Activated naive CD8-positive, alpha-beta T cell (primary cell): ENCODE results near the gene GNB1.

ENCODE experiments used
- H3K27ac Mint-ChIP-seq: one replicate; pipeline ENCODE4 v1.8.0; 2021; ENCODE audit warnings: mixed read lengths
- H3K27me3 Mint-ChIP-seq: one replicate; pipeline ENCODE4 v1.8.0; 2021; ENCODE audit warnings: mixed read lengths
- H3K36me3 Mint-ChIP-seq: one replicate; pipeline ENCODE4 v1.8.0; 2021; ENCODE audit warnings: mixed read lengths
- H3K4me1 Mint-ChIP-seq: one replicate; pipeline ENCODE4 v1.8.0; 2021; ENCODE audit warnings: low read depth, mixed read lengths
- H3K4me3 Mint-ChIP-seq: one replicate; pipeline ENCODE4 v1.8.0; 2021; ENCODE audit warnings: mild to moderate bottlenecking, mixed read lengths
- H3K9me3 Mint-ChIP-seq: one replicate; pipeline ENCODE4 v1.8.0; 2021; ENCODE audit warnings: low read depth, mixed read lengths

The GNB1 gene

GRCh38 chr1:1926886-1927660, 36.2 kb upstream of the GNB1 start:
- H3K4me1 Mint-ChIP-seq, result no peaks in the 10 kb centered on the region
- no peaks in the 10 kb centered on the region for H3K36me3 Mint-ChIP-seq
- H3K4me3 Mint-ChIP-seq, result no peak overlapping the region
- no peaks in the 10 kb centered on the region for H3K27me3 Mint-ChIP-seq
- no peak overlapping the region for H3K27ac Mint-ChIP-seq
- H3K9me3 Mint-ChIP-seq, result no peaks in the 10 kb centered on the region

GRCh38 chr1:1926346-1926811, 35.5 kb upstream of the GNB1 start:
- Mint-ChIP-seq H3K4me3 (no peak overlapping the region), H3K36me3 (no peaks in the 10 kb centered on the region), H3K27me3 (no peaks in the 10 kb centered on the region), H3K27ac (no peak overlapping the region), H3K4me1 (no peaks in the 10 kb centered on the region), H3K9me3 (no peaks in the 10 kb centered on the region)

- H3K27me3 Mint-ChIP-seq, result no peaks in the 10 kb centered on the region
- H3K36me3 Mint-ChIP-seq, result no peaks in the 10 kb centered on the region
- H3K27ac Mint-ChIP-seq, result no peak overlapping the region
These were observed 34.8 kb upstream of the GNB1 start for GRCh38 chr1:1925437-1926345.

DNA sequence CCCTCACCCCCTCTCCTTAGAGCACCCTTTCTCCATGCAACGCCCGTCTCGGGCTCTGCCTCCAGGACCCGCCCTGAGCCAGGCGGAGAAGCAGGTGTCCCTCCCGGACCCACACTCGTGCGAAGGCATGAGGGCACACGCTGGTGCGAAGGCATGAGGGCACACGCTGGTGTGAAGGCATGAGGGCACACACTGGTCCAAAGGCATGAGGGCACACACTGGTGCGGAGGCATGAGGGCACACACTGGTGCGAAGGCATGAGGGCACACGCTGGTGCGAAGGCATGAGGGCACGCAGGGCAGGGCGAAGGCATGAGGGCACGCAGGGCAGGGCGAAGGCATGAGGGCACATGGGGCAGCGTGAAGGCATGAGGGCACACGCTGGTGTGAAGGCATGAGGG, 34.0 kb upstream of the GNB1 start:
- no peaks in the 10 kb centered on the region for H3K36me3 Mint-ChIP-seq
- H3K9me3 Mint-ChIP-seq, result no peaks in the 10 kb centered on the region
- no peaks in the 10 kb centered on the region for H3K27me3 Mint-ChIP-seq
- H3K27ac Mint-ChIP-seq, result no peak overlapping the region
- H3K4me1 Mint-ChIP-seq, result no peaks in the 10 kb centered on the region
- no peak overlapping the region for H3K4me3 Mint-ChIP-seq

More at GRCh38 chr1:1925437-1926345, 34.8 kb upstream of the GNB1 start:
- Mint-ChIP-seq H3K9me3 (no peaks in the 10 kb centered on the region), H3K4me3 (no peak overlapping the region), H3K4me1 (no peaks in the 10 kb centered on the region)

GRCh38 chr1:1924386-1924785, 33.5 kb upstream of the GNB1 start:
- Mint-ChIP-seq H3K4me1 (no peaks in the 10 kb centered on the region), H3K4me3 (no peak overlapping the region), H3K27ac (no peak overlapping the region), H3K9me3 (no peaks in the 10 kb centered on the region), H3K27me3 (no peaks in the 10 kb centered on the region), H3K36me3 (no peaks in the 10 kb centered on the region)

GRCh38 chr1:1922956-1923833, 32.3 kb upstream of the GNB1 start:
- no peaks in the 10 kb centered on the region for H3K4me1 Mint-ChIP-seq
- H3K4me3 Mint-ChIP-seq, result no peak overlapping the region
- H3K9me3 Mint-ChIP-seq, result no peaks in the 10 kb centered on the region
- no peaks in the 10 kb centered on the region for H3K27me3 Mint-ChIP-seq
- H3K36me3 Mint-ChIP-seq, result no peaks in the 10 kb centered on the region
- H3K27ac Mint-ChIP-seq, result no peak overlapping the region

DNA sequence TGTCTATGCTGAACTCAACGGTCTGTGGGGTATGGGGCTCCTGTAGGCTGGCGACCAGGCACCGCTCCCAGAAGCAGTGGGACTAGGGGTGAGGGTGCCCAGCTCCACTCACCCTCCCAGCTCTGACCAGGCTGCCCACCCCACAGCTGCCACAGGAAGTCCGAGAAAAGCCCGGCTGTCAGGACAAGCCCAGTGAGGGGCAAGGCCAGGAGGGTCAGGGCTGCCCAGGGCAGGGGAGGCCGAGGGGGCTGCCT, 31.7 kb upstream of the GNB1 start:
- H3K4me3 Mint-ChIP-seq, result no peak overlapping the region

DNA sequence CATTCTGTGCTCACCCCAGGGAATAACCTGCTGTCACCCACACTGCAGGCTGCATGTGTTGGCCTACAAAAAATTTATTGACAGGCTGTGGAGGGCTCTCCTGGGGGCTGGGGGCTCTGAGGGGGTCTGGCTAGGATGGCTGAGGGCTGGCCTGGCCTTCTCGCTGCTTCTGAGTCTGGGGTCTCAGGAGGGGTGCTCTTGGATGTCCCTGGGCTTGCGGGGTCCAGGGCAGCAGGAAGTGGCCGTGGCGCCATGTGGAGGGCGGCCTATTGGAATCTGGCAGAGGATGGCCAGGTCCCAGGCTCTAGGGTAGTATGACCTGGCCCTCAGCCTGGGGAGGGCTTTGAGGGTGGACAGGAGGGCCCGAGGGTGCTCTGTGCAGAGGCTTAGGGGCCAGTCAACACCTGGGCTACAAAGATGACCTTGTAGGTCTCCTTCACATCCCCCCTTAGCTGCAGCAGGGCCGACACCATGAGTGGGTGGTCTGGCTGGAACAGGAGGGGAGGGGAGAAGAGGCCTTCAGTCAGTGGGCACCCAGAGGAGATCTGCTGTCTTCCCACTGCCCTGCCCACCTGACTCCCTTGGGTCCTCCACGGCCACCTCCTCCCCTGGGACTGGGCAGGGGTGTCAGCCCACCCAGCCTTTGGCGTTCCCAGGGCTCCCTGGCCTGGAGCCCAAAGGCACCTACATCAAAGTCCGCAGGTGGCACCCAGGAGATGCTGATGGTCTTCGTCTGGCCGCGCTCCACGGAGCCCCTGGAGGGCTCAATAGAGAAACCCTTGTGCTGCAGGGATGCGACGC, 31.2 kb upstream of the GNB1 start:
- peaks cover 2% of the 10 kb centered on the region for H3K4me1 Mint-ChIP-seq
- no peak overlapping the region for H3K27ac Mint-ChIP-seq
- no peak overlapping the region for H3K4me3 Mint-ChIP-seq
- no peaks in the 10 kb centered on the region for H3K36me3 Mint-ChIP-seq
- no peaks in the 10 kb centered on the region for H3K9me3 Mint-ChIP-seq
- no peaks in the 10 kb centered on the region for H3K27me3 Mint-ChIP-seq

More for the DNA sequence above, 31.7 kb upstream of the GNB1 start:
- Mint-ChIP-seq H3K36me3 (no peaks in the 10 kb centered on the region), H3K4me1 (no peaks in the 10 kb centered on the region), H3K9me3 (no peaks in the 10 kb centered on the region), H3K27ac (no peak overlapping the region), H3K27me3 (no peaks in the 10 kb centered on the region)

- no peak overlapping the region for H3K4me3 Mint-ChIP-seq
- H3K9me3 Mint-ChIP-seq, result no peaks in the 10 kb centered on the region
- no peak overlapping the region for H3K27ac Mint-ChIP-seq
- H3K27me3 Mint-ChIP-seq, result no peaks in the 10 kb centered on the region
- no peaks in the 10 kb centered on the region for H3K36me3 Mint-ChIP-seq
- peaks cover 2% of the 10 kb centered on the region for H3K4me1 Mint-ChIP-seq
These were observed 30.6 kb upstream of the GNB1 start for GRCh38 chr1:1921459-1921862.

- H3K27ac Mint-ChIP-seq, result no peak overlapping the region
- H3K36me3 Mint-ChIP-seq, result no peaks in the 10 kb centered on the region
- H3K4me1 Mint-ChIP-seq, result peaks cover 2% of the 10 kb centered on the region
- no peaks in the 10 kb centered on the region for H3K27me3 Mint-ChIP-seq
- H3K9me3 Mint-ChIP-seq, result no peaks in the 10 kb centered on the region
- no peak overlapping the region for H3K4me3 Mint-ChIP-seq
These were observed 29.9 kb upstream of the GNB1 start for GRCh38 chr1:1920608-1921458.

- H3K27me3 Mint-ChIP-seq, result no peaks in the 10 kb centered on the region
- H3K4me3 Mint-ChIP-seq, result no peak overlapping the region
- H3K4me1 Mint-ChIP-seq, result peaks cover 2% of the 10 kb centered on the region
- no peak overlapping the region for H3K27ac Mint-ChIP-seq
- H3K36me3 Mint-ChIP-seq, result no peaks in the 10 kb centered on the region
- no peaks in the 10 kb centered on the region for H3K9me3 Mint-ChIP-seq
These were observed 29.2 kb upstream of the GNB1 start for GRCh38 chr1:1920057-1920607.

- H3K27me3 Mint-ChIP-seq, result no peaks in the 10 kb centered on the region
- no peak overlapping the region for H3K27ac Mint-ChIP-seq
- peaks cover 2% of the 10 kb centered on the region for H3K4me1 Mint-ChIP-seq
These were observed 28.6 kb upstream of the GNB1 start for GRCh38 chr1:1919304-1920056.

DNA sequence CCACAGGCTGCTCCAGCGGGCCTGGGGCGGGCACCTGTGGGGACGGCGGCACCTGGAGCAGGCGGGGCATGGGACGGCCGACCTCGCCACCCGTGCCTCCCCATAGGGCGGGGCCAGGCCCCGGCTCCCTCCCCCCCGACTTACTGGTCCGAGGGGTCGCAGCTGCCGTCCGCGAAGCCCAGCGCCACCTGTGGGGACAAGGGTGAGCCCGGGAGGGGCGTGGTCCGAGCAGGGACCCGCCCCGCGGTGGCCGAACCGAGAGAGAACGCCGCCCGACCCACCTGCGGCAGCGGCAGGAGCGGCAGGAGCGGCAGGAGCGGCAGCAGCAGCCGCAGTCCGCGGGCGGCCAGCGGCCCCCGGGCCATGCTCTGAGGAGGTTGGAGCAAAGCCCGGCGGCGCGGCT, 28.0 kb upstream of the GNB1 start, which contains the start of gene TMEM52:
Gene TMEM52, minus strand, starts transcription at position 379 of the 403 bp plus-strand sequence. Its CDS starts 14 bp downstream, at position 365.
- Mint-ChIP-seq H3K4me1 (peaks cover 2% of the 10 kb centered on the region), H3K9me3 (no peaks in the 10 kb centered on the region), H3K4me3 (peak within 1 kb of the TSS; percentile 61), H3K27ac (no peak within 1 kb of the TSS), H3K27me3 (no peaks in the 10 kb centered on the region), H3K36me3 (no peaks in the 10 kb centered on the region)

More at GRCh38 chr1:1919304-1920056, 28.6 kb upstream of the GNB1 start:
- Mint-ChIP-seq H3K36me3 (no peaks in the 10 kb centered on the region), H3K4me3 (peak overlapping the region; percentile 61), H3K9me3 (no peaks in the 10 kb centered on the region)
